ENCODE data around the gene SERPINE3. TPM values are rescaled to one million over a fixed set of nuclear protein-coding genes. Genes with fewer than 3 reads are reported as not detected.

The SERPINE3 gene
- total and polyA plus RNA-seq, 3 donors from 2014 or later, result 0.12 to 0.70 TPM; not detected in 1

DNA sequence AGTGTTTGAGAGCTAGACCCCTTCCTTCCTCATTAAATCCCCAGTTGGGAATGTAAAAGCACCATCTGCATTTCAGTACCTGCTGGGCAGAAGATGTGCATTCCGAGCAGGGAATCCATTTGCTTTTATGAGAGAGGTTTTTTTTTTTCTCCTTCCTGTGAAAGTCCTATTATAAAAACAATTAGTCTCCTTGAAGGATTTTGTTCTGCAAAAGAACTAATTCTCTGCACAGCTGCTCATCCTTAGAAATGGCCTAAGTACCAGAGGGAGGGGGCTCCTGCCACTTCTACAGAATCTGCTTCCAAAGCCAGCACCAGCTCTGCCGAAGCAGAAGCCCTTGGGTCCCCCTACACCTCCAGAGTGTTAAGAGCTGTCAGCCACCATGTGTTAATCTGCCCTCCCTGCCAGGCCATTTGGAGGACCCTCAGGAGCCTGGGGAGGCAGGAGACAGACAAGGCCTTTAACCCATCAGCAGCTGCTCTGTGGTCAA, 36.4 kb upstream of the SERPINE3 start:
- no peak for TF ChIP-seq POLR2A (IDR thresholded peaks at IDR 0.05)
- TF ChIP-seq, protein P1, sequence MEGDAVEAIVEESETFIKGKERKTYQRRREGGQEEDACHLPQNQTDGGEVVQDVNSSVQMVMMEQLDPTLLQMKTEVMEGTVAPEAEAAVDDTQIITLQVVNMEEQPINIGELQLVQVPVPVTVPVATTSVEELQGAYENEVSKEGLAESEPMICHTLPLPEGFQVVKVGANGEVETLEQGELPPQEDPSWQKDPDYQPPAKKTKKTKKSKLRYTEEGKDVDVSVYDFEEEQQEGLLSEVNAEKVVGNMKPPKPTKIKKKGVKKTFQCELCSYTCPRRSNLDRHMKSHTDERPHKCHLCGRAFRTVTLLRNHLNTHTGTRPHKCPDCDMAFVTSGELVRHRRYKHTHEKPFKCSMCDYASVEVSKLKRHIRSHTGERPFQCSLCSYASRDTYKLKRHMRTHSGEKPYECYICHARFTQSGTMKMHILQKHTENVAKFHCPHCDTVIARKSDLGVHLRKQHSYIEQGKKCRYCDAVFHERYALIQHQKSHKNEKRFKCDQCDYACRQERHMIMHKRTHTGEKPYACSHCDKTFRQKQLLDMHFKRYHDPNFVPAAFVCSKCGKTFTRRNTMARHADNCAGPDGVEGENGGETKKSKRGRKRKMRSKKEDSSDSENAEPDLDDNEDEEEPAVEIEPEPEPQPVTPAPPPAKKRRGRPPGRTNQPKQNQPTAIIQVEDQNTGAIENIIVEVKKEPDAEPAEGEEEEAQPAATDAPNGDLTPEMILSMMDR (IDR thresholded peaks at IDR 0.05), result no peak
- 75 to 77% methylated on average over 2 of the region's 2 CpGs for WGBS, 2 donors
- Histone ChIP-seq H3K27me3 (no peaks in the 10 kb centered on the region), H3K4me1 (no peaks in the 10 kb centered on the region), H3K9me3 (no peaks in the 10 kb centered on the region), H3K4me3 (no peak overlapping the region), H3K27ac (no peak overlapping the region), H3K36me3 (ENCODE audit: low read depth, missing control alignments) (no peaks in the 10 kb centered on the region)
- intact Hi-C loops (cut with DNase I; ENCODE audit: low total_unique reads), result no loop called here
- no peak for DNase-seq

DNA sequence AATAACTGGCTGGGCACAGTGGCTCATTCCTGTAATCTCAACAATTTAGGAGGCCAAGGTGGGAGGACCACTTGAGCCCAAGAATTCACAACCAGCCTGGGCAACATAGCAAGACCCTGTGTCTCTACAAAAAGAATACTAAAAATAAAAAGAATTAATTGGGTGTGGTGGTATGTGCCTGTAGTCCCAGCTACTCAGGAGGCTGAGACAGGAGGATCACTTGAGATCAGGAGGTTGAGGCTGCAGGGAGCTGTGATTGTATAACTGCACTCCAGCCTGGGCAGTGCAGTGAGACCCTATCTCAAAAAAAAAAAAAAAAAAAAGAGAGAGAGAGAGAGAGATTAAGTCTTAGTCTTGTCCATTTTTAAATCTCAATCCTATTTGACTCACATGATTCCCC, 35.6 kb upstream of the SERPINE3 start:
- no peaks in the 10 kb centered on the region for H3K4me1 ChIP-seq
- H3K36me3 ChIP-seq (ENCODE audit: low read depth, missing control alignments), result no peaks in the 10 kb centered on the region
- H3K27me3 ChIP-seq, result no peaks in the 10 kb centered on the region
- DNase-seq, result no peak
- H3K9me3 ChIP-seq, result no peaks in the 10 kb centered on the region
- no peak overlapping the region for H3K4me3 ChIP-seq
- TF ChIP-seq, protein P1 (IDR thresholded peaks at IDR 0.05), result no peak
- no peak for TF ChIP-seq POLR2A (IDR thresholded peaks at IDR 0.05)
- no peak overlapping the region for H3K27ac ChIP-seq
- intact Hi-C loops (cut with DNase I; ENCODE audit: low total_unique reads), result no loop called here

DNA sequence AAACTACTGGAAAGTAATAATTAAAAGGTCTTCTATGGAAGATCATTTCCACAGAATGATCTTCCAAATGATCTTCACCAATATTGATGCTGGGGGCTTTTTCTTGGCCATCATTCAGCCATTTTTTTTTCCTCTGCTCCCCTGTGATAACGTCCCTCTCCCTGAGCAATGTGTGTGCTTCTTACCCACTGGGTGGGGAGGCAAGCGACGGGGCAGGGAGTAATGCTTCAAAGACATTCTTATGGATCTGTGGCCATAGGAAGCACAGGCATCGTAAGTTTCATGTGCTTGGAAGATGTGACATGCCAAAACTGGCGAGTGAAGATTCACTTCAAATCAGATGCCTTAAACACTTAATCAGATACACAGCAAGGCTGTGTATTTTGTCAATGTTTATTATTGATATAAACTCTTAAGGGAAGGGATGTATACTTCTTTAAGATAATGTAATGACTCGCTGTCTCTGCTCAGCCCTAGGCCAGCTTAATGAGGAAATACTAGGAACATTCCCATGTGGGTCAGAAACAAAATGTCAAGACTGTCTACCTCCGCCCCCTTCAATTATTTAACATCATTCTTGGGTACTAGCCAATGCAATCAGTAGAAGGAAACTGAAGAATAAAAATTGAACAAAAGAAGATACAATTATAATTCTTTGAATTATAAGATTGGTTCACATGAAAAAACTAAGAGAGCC, 34.1 kb upstream of the SERPINE3 start:
- no peaks in the 10 kb centered on the region for H3K27me3 ChIP-seq
- TF ChIP-seq POLR2A (IDR thresholded peaks at IDR 0.05), result no peak
- TF ChIP-seq, protein P1 (IDR thresholded peaks at IDR 0.05), result no peak
- no peaks in the 10 kb centered on the region for H3K4me1 ChIP-seq
- 73 to 80% methylated on average over 7 of the region's 7 CpGs for WGBS, 2 donors
- intact Hi-C loops (cut with DNase I; ENCODE audit: low total_unique reads), result no loop called here
- H3K27ac ChIP-seq, result no peak overlapping the region
- no peak overlapping the region for H3K4me3 ChIP-seq
- no peak for DNase-seq
- no peaks in the 10 kb centered on the region for H3K9me3 ChIP-seq
- H3K36me3 ChIP-seq (ENCODE audit: low read depth, missing control alignments), result no peaks in the 10 kb centered on the region

DNA sequence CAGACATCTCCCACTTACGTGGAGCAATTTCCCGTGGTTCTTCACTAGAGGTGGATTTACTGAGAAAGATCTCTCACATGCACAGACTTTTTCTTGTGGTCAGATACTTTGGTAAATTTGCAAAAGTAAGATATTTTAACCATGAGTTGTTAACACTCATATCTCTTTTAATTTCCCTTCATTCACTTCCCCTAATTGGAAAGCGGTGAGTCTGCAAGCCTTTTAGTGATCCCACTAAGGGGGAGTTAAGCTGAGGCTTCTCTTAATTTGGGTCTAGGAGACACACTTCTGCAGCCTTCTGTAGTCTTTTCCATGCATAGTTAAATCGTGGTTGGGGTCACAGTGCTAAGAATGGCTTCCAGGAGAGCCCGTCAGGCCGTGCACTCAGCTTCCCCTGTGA, 30.7 kb upstream of the SERPINE3 start:
- H3K4me3 ChIP-seq, result no peak overlapping the region
- DNase-seq, result no peak
- no peaks in the 10 kb centered on the region for H3K4me1 ChIP-seq
- no peaks in the 10 kb centered on the region for H3K9me3 ChIP-seq
- intact Hi-C loops (cut with DNase I; ENCODE audit: low total_unique reads), result no loop called here
- WGBS, 2 donors, result 70 to 76% methylated on average over 6 of the region's 6 CpGs
- no peaks in the 10 kb centered on the region for H3K36me3 ChIP-seq (ENCODE audit: low read depth, missing control alignments)
- H3K27ac ChIP-seq, result no peak overlapping the region
- no peak for TF ChIP-seq POLR2A (IDR thresholded peaks at IDR 0.05)
- TF ChIP-seq, protein P1 (IDR thresholded peaks at IDR 0.05), result no peak
- no peaks in the 10 kb centered on the region for H3K27me3 ChIP-seq

DNA sequence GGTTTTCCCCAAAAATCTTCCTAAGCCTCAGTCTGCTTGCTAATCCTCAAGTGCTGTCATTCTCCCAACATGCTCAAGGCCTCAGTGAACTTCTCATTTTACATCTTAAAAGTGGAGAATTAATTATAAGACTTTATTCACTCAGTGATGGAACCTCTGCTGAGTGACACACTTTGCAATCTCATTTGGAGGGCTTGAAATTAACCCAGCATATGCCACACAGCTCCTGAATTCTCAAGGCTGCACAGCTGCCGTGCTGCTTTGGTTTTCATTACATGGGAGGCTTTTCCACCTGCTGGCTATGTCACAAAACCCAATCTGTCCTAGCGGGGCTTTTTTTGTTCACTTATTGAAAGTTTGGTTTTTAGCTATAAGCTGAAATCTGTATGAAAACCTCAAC, 28.3 kb upstream of the SERPINE3 start:
- H3K36me3 ChIP-seq (ENCODE audit: low read depth, missing control alignments), result no peaks in the 10 kb centered on the region
- H3K4me1 ChIP-seq, result no peaks in the 10 kb centered on the region
- intact Hi-C loops (cut with DNase I; ENCODE audit: low total_unique reads), result no loop called here
- no peak for TF ChIP-seq POLR2A (IDR thresholded peaks at IDR 0.05)
- TF ChIP-seq, protein P1 (IDR thresholded peaks at IDR 0.05), result no peak
- WGBS, 2 donors, result 79 to 90% methylated on average over 2 of the region's 2 CpGs
- no peaks in the 10 kb centered on the region for H3K9me3 ChIP-seq
- H3K27ac ChIP-seq, result no peak overlapping the region
- no peak for DNase-seq
- H3K4me3 ChIP-seq, result no peak overlapping the region
- H3K27me3 ChIP-seq, result no peaks in the 10 kb centered on the region

All from testis (tissue), 3 donors.